Kidney epithelial cell (primary cell): Measurements from ENCODE around the gene SH3BGRL. TPM values are rescaled to one million over a fixed set of nuclear protein-coding genes. Genes with fewer than 3 reads are reported as not detected.

ENCODE experiments used
- DNase-seq: peaks from one replicate; pipeline ENCODE4 v3.0.0-alpha.2; 2010; ENCODE audit warnings: low read depth
- H3K27me3 ChIP-seq: 2 replicates; pipeline ENCODE4 v1.6.0; 2011; ENCODE audit warnings: low read length; ENCODE audit not compliant: control insufficient read depth, insufficient read depth
- H3K36me3 ChIP-seq: 2 replicates; pipeline ENCODE4 v1.5.1; 2011; ENCODE audit warnings: low read length; ENCODE audit not compliant: control insufficient read depth, insufficient read depth
- H3K4me3 ChIP-seq: 2 replicates; pipeline ENCODE4 v1.5.1; 2011; ENCODE audit warnings: low read depth, mild to moderate bottlenecking, control low read depth, low read length
- total RNA-seq: library from RNA; depleted of rRNA; stranded (reverse); fragments of >200 nt; gene quantifications from 2 replicates; pipeline ENCODE4 v1.2.3, GENCODE V29; 2015
- TF ChIP-seq, protein P1 (sequence below): IDR thresholded peaks from 2 replicates; pipeline ENCODE4 v1.5.1; 2011; ENCODE audit warnings: mild to moderate bottlenecking, moderate library complexity, low read length, control low read depth, inconsistent platforms; ENCODE audit not compliant: insufficient read depth, poor library complexity, severe bottlenecking

The SH3BGRL gene
- 32.9 and 33.5 TPM in 2 replicates for total RNA-seq

DNA sequence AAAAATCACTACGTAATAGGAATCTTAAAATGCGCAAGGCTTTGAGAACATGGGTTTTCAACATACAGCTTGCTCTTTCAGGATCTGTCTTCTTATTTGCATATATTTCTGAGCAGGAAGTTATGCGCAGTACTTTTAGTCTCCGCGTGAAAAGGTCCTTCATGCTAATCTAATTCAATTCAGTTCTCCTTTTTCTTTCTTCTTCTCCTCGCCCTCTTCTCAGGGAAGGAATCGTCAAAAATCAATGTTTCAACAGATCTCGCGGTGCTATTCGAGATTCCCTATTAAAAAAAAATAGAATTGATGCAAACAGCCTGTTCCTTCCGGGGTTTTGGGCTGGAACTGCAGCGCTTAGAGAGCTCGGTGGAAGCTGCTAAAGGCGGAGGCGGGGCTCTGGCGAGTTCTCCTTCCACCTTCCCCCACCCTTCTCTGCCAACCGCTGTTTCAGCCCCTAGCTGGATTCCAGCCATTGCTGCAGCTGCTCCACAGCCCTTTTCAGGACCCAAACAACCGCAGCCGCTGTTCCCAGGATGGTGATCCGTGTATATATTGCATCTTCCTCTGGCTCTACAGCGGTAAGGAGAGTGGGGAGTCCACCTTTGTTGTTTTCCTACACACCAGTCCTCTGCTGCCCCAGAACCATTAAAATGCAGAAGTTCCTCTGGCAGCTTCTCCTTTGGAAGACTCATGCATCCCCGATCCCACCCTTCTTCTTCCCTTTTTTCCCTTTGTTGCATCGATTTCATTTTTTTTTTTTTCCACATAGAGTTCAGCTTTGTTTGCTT, at the start of gene SH3BGRL, which contains the start of gene HMGN5:
TSS of gene SH3BGRL (plus strand) at position 432 of the 785 bp plus-strand sequence. CDS start at position 531, 99 bp downstream.
TSS of gene HMGN5 (minus strand) at position 243 of the 785 bp plus-strand sequence. CDS start 80,364 bp downstream, outside the sequence.
- no peaks in the 10 kb centered on the region for H3K27me3 ChIP-seq
- peak within 1 kb of the TSS; percentile 73 for H3K4me3 ChIP-seq
- TF ChIP-seq, protein P1, sequence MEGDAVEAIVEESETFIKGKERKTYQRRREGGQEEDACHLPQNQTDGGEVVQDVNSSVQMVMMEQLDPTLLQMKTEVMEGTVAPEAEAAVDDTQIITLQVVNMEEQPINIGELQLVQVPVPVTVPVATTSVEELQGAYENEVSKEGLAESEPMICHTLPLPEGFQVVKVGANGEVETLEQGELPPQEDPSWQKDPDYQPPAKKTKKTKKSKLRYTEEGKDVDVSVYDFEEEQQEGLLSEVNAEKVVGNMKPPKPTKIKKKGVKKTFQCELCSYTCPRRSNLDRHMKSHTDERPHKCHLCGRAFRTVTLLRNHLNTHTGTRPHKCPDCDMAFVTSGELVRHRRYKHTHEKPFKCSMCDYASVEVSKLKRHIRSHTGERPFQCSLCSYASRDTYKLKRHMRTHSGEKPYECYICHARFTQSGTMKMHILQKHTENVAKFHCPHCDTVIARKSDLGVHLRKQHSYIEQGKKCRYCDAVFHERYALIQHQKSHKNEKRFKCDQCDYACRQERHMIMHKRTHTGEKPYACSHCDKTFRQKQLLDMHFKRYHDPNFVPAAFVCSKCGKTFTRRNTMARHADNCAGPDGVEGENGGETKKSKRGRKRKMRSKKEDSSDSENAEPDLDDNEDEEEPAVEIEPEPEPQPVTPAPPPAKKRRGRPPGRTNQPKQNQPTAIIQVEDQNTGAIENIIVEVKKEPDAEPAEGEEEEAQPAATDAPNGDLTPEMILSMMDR = no peak
- no peaks in the 10 kb centered on the region for H3K36me3 ChIP-seq
- DNase-seq = peak; percentile 54

DNA sequence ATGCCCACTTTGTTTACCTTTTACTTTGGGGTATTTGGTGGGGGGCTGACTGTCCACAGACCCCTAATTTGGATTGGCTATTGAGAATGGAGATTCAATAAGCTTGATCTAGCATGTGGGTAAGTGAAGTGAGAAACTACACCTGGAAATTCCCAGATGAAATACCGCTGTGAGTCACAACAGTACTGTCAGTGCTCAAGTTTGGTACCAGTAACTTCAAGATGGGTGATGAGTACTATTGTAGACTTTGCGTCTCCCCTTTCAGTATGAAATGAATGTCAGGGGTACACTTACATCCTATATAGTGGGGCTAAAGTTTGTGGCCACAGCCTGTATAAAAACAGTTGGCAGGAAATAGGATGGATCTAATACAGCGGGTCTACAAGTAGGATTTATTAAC, 33.5 kb upstream of the SH3BGRL start:
- DNase-seq = no peak

DNA sequence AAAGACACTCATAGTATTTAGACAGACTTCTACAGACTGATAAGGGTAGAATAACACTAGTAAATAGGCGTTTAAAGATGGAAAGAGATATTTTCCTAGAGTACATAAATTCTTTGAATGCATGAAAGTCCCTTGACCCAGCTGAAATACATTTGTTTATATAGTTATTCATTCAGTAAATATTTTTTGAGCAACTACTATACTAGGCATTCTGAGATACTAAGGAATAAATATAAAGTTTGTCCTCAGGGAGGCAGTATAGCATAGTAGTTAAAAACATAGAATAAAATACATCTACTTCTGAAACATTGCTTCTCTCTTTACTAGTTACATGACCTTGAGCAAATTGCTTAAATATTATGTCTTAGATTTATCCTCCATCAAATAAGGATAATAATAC, 27.6 kb upstream of the SH3BGRL start:
- Histone ChIP-seq H3K36me3 (no peaks in the 10 kb centered on the region), H3K4me3 (no peak overlapping the region), H3K27me3 (no peaks in the 10 kb centered on the region)
- DNase-seq = no peak
- TF ChIP-seq, protein P1 = no peak

More for the DNA sequence above, 33.5 kb upstream of the SH3BGRL start:
- H3K4me3 ChIP-seq = no peak overlapping the region
- TF ChIP-seq, protein P1 = no peak
- no peaks in the 10 kb centered on the region for H3K36me3 ChIP-seq
- H3K27me3 ChIP-seq = no peaks in the 10 kb centered on the region

DNA sequence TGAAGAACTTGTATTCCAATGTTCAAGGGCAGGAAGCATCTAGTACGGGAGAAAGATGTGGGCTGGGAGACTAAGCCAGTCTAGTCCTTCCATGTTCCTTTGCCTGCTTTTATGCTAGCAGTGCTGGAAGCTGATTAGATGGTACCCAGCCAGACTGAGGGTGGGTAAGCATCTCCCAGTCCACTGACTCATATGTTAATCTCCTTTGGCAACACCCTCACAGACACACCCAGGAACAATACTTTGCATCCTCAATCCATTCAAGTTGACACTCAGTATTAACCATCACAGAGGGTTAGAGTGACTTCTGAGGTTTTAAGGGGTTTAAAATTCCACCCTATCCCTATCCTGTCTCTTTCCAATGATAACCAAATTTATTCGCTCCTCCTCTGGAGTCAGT, 6.6 kb upstream of the SH3BGRL start:
- no peak for DNase-seq
- TF ChIP-seq, protein P1 = no peak
- H3K36me3 ChIP-seq = no peaks in the 10 kb centered on the region

DNA sequence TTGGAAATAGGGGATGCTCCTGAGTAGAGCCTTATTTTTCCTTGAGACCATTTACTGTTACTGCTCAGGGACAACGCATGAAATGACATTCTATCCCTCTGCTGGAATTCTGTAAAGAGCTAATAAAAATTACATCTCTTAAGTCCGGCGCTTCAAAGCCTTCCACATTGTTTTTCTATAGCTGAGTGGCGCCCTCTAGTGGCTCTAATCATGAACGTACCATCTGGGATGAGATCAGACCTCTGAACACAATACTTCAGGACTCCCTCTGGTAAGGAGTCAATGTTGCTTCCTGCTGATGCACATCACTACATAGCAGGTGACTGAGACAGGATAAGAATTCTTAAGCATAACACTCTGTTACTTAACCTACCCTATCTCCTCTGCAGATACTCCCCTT, 6.2 kb upstream of the SH3BGRL start:
- no peak for DNase-seq
- Histone ChIP-seq H3K36me3 (no peaks in the 10 kb centered on the region), H3K4me3 (no peak overlapping the region), H3K27me3 (no peaks in the 10 kb centered on the region)
- TF ChIP-seq, protein P1 = peak; percentile 69

More for the DNA sequence above, 6.6 kb upstream of the SH3BGRL start:
- H3K27me3 ChIP-seq = no peaks in the 10 kb centered on the region
- H3K4me3 ChIP-seq = no peak overlapping the region

DNA sequence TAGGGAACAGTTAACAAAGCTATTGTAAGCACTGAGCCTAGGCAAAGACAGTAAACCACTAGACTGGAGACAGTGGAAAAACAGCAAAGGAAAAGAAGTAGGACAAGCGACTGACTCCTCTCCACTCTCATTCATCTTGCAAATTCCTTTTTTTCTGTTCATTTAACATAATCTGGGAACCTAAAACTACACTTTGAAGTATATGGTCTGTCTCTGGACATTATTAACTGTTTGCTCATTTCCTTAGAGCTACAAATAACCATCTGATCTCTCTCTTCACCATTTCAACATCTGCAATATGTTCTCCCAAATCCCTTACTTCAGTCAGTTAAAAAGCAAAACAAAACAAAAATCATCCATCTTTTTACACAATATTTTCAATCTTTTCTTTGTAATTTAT, 831 bp upstream of the SH3BGRL start:
- Histone ChIP-seq H3K27me3 (no peaks in the 10 kb centered on the region), H3K36me3 (no peaks in the 10 kb centered on the region), H3K4me3 (peak overlapping the region; percentile 73)
- no peak for DNase-seq
- TF ChIP-seq, protein P1 = no peak
